ENCODE measurements around the gene GPR143. TPM values are rescaled to one million over a fixed set of nuclear protein-coding genes. Genes with fewer than 3 reads are reported as not detected.
A peak's percentile ranks its signal among the peaks of the same experiment; 100 is the strongest.
"Not testable (repeated sequence)": the region's sequence is repeated elsewhere in the genome, so short reads cannot be mapped to it uniquely, and the experiment has no call there.

Gene GPR143
- total and polyA plus RNA-seq, 5 experiments from 2014 or later: not detected

- Mint-ChIP-seq H3K9me3 (peaks cover 0 to 5% (median 0%) of the 10 kb centered on the region in 9 donors), H3K27me3 (peaks cover 4 to 27% (median 13%) of the 10 kb centered on the region in 5 donors), H3K36me3 (no peaks in the 10 kb centered on the region), H3K4me1 (peaks cover 0 to 4% (median 0%) of the 10 kb centered on the region in 4 donors), H3K4me3 (peak overlapping the region in 7 of 10 donors; percentile 29 to 71 (median 53)), H3K27ac (no peak overlapping the region)
- POLR2A ChIA-PET: no interaction called here
- DNase-seq (no peak), ATAC-seq (no peak)
These were observed 21.4 kb upstream of the GPR143 start for GRCh38 chrX:9786798-9787635.

GRCh38 chrX:9785944-9786797 is 20.5 kb upstream of the GPR143 start, which contains the start of gene SHROOM2:
TSS of gene SHROOM2 (plus strand) at chrX:9786429. CDS start at chrX:9786546, 117 bp downstream.
- ATAC-seq: no peak
- DNase-seq: no peak
- POLR2A ChIA-PET: no interaction called here
- peaks cover 0 to 4% (median 0%) of the 10 kb centered on the region in 4 donors for H3K4me1 Mint-ChIP-seq
- no peak within 1 kb of the TSS for H3K27ac Mint-ChIP-seq
- H3K27me3 Mint-ChIP-seq: peaks cover 4 to 28% (median 13%) of the 10 kb centered on the region in 5 donors
- H3K4me3 Mint-ChIP-seq: peak within 1 kb of the TSS in 6 of 10 donors; percentile 45 to 71 (median 54)
- no peaks in the 10 kb centered on the region for H3K36me3 Mint-ChIP-seq
- H3K9me3 Mint-ChIP-seq: peaks cover 0 to 5% (median 0%) of the 10 kb centered on the region in 9 donors

GRCh38 chrX:9785254-9785943 is 19.8 kb upstream of the GPR143 start:
- POLR2A ChIA-PET: no interaction called here
- DNase-seq (no peak), ATAC-seq (no peak)
- H3K27me3 Mint-ChIP-seq: peaks cover 4 to 29% (median 13%) of the 10 kb centered on the region in 5 donors
- peaks cover 0 to 5% (median 0%) of the 10 kb centered on the region in 9 donors for H3K9me3 Mint-ChIP-seq
- H3K36me3 Mint-ChIP-seq: no peaks in the 10 kb centered on the region
- peaks cover 0 to 4% (median 0%) of the 10 kb centered on the region in 4 donors for H3K4me1 Mint-ChIP-seq
- peak overlapping the region in 4 of 10 donors; percentile 30 to 54 (median 44) for H3K4me3 Mint-ChIP-seq
- H3K27ac Mint-ChIP-seq: no peak overlapping the region

- H3K4me3 Mint-ChIP-seq: no peak overlapping the region
- no peak for DNase-seq
- H3K9me3 Mint-ChIP-seq: peaks cover 0 to 5% (median 0%) of the 10 kb centered on the region in 9 donors
- H3K4me1 Mint-ChIP-seq: peaks cover 0 to 4% (median 0%) of the 10 kb centered on the region in 4 donors
- H3K27me3 Mint-ChIP-seq: peaks cover 4 to 28% (median 16%) of the 10 kb centered on the region in 5 donors
- H3K27ac Mint-ChIP-seq: no peak overlapping the region
- POLR2A ChIA-PET: no interaction called here
- no peaks in the 10 kb centered on the region for H3K36me3 Mint-ChIP-seq
- no peak for ATAC-seq
These were observed 18.7 kb upstream of the GPR143 start for GRCh38 chrX:9784332-9784731.

GRCh38 chrX:9781941-9782340 is 16.3 kb upstream of the GPR143 start:
- POLR2A ChIA-PET: no interaction called here
- no peak for ATAC-seq
- Mint-ChIP-seq H3K4me1 (peaks cover 0 to 3% (median 0%) of the 10 kb centered on the region in 4 donors), H3K9me3 (peaks cover 0 to 7% (median 0%) of the 10 kb centered on the region in 9 donors), H3K27me3 (peaks cover 0 to 15% (median 7%) of the 10 kb centered on the region in 5 donors), H3K4me3 (no peak overlapping the region), H3K27ac (no peak overlapping the region), H3K36me3 (no peaks in the 10 kb centered on the region)
- no peak for DNase-seq

- peaks cover 3 to 25% (median 8%) of the 10 kb centered on the region in 5 donors for H3K27me3 Mint-ChIP-seq
- H3K4me1 Mint-ChIP-seq: no peaks in the 10 kb centered on the region
- POLR2A ChIA-PET: no interaction called here
- DNase-seq (no peak), ATAC-seq (no peak)
- H3K9me3 Mint-ChIP-seq: peaks cover 0 to 6% (median 0%) of the 10 kb centered on the region in 9 donors
- no peaks in the 10 kb centered on the region for H3K36me3 Mint-ChIP-seq
- H3K27ac Mint-ChIP-seq: no peak overlapping the region
- H3K4me3 Mint-ChIP-seq: no peak overlapping the region
These were observed 10.3 kb upstream of the GPR143 start for GRCh38 chrX:9775930-9776329.

- H3K27ac Mint-ChIP-seq: no peak overlapping the region
These were observed 7.3 kb upstream of the GPR143 start for GRCh38 chrX:9772943-9773342.

GRCh38 chrX:9770319-9770718 is 4.7 kb upstream of the GPR143 start:
- peaks cover 5 to 22% (median 7%) of the 10 kb centered on the region in 5 donors for H3K27me3 Mint-ChIP-seq
- peaks cover 0 to 4% (median 0%) of the 10 kb centered on the region in 4 donors for H3K4me1 Mint-ChIP-seq
- H3K36me3 Mint-ChIP-seq: no peaks in the 10 kb centered on the region
- DNase-seq (no peak), ATAC-seq (no peak)
- POLR2A ChIA-PET: no interaction called here
- H3K4me3 Mint-ChIP-seq: no peak overlapping the region
- peaks cover 0 to 3% (median 0%) of the 10 kb centered on the region in 9 donors for H3K9me3 Mint-ChIP-seq
- H3K27ac Mint-ChIP-seq: no peak overlapping the region

More at GRCh38 chrX:9772943-9773342, 7.3 kb upstream of the GPR143 start:
- no peak for ATAC-seq
- no peak for DNase-seq
- Mint-ChIP-seq H3K4me1 (peaks cover 0 to 2% (median 0%) of the 10 kb centered on the region in 4 donors), H3K4me3 (no peak overlapping the region), H3K36me3 (no peaks in the 10 kb centered on the region), H3K27me3 (peaks cover 5 to 21% (median 9%) of the 10 kb centered on the region in 5 donors), H3K9me3 (peaks cover 0 to 3% (median 0%) of the 10 kb centered on the region in 9 donors)
- POLR2A ChIA-PET: no interaction called here

- H3K27me3 Mint-ChIP-seq: peaks cover 3 to 19% (median 4%) of the 10 kb centered on the region in 5 donors
- POLR2A ChIA-PET, ATAC-seq, H3K4me1 Mint-ChIP-seq, H3K4me3 Mint-ChIP-seq, H3K27ac Mint-ChIP-seq, DNase-seq, H3K36me3 Mint-ChIP-seq, H3K9me3 Mint-ChIP-seq: not testable (repeated sequence)
These were observed 2.7 kb upstream of the GPR143 start for GRCh38 chrX:9768321-9768839.

- ATAC-seq (no peak), DNase-seq (no peak)
- H3K9me3 Mint-ChIP-seq: peaks cover 0 to 3% (median 0%) of the 10 kb centered on the region in 9 donors
- POLR2A ChIA-PET: no interaction called here
- peaks cover 7 to 21% (median 10%) of the 10 kb centered on the region in 5 donors for H3K27me3 Mint-ChIP-seq
- H3K27ac Mint-ChIP-seq: peak overlapping the region in 1 of 10 donors; percentile 46
- no peak overlapping the region for H3K4me3 Mint-ChIP-seq
- no peaks in the 10 kb centered on the region for H3K36me3 Mint-ChIP-seq
- H3K4me1 Mint-ChIP-seq: peaks cover 0 to 4% (median 0%) of the 10 kb centered on the region in 4 donors
These were observed 1.7 kb upstream of the GPR143 start for GRCh38 chrX:9767375-9767774.

GRCh38 chrX:9765072-9765736 is 443 bp downstream of the GPR143 start:
- POLR2A ChIA-PET: no interaction called here
- H3K9me3 Mint-ChIP-seq: peaks cover 0 to 3% (median 0%) of the 10 kb centered on the region in 9 donors

More at GRCh38 chrX:9765072-9765736, 443 bp downstream of the GPR143 start:
- no peak overlapping the region for H3K27ac Mint-ChIP-seq
- H3K4me3 Mint-ChIP-seq: no peak overlapping the region
- ATAC-seq (no peak), DNase-seq (no peak)
- peaks cover 0 to 4% (median 0%) of the 10 kb centered on the region in 4 donors for H3K4me1 Mint-ChIP-seq
- peaks cover 6 to 21% (median 13%) of the 10 kb centered on the region in 5 donors for H3K27me3 Mint-ChIP-seq
- no peaks in the 10 kb centered on the region for H3K36me3 Mint-ChIP-seq
